Natural killer cell (primary cell): Measurements from ENCODE around the gene CIB2. TPM values are rescaled to one million over a fixed set of nuclear protein-coding genes. Genes with fewer than 3 reads are reported as not detected.

Source experiments
- ATAC-seq, 3 donors: fragments of 150-1000 bp in 2 of 3; fragments of 200-7000 bp in 1 of 3; cut with Tn5 transposase; 1 replicate in 1 of 3; 2 replicates in 2 of 3; pipeline ENCODE4 v1.10.0; 2021; ENCODE audit warnings: mild to moderate bottlenecking in 2 of 3, moderate library complexity in 2 of 3
- DNase-seq, 2 donors: peaks; one replicate each; pipeline versions ENCODE4 v3.0.0 to v3.0.0-alpha.2; 2013 to 2021; ENCODE audit warnings: mixed read lengths in 1 of 2
- H3K27ac ChIP-seq: one replicate; pipeline ENCODE4 v1.5.1; 2013; ENCODE audit warnings: mild to moderate bottlenecking, low read length
- H3K27me3 ChIP-seq: one replicate; pipeline ENCODE4 v1.6.1; 2013; ENCODE audit warnings: low read length; ENCODE audit not compliant: control insufficient read depth, insufficient read depth
- H3K36me3 ChIP-seq: one replicate; pipeline ENCODE4 v1.6.1; 2013; ENCODE audit warnings: low read length; ENCODE audit not compliant: control insufficient read depth, insufficient read depth
- H3K4me1 ChIP-seq: one replicate; pipeline ENCODE4 v1.6.1; 2013; ENCODE audit warnings: low read length; ENCODE audit not compliant: control insufficient read depth, insufficient read depth
- H3K4me3 ChIP-seq: one replicate; pipeline ENCODE4 v1.5.1; 2013; ENCODE audit warnings: low read length
- H3K9me3 ChIP-seq: one replicate; pipeline ENCODE4 v1.6.1; 2013; ENCODE audit warnings: low read length; ENCODE audit not compliant: control insufficient read depth, insufficient read depth
- H3K27ac Mint-ChIP-seq, 2 donors: one replicate each; pipeline ENCODE4 v1.8.0; 2022; ENCODE audit warnings: mild to moderate bottlenecking in 2 of 2, mixed read lengths in 2 of 2, moderate library complexity in 1 of 2
- H3K27me3 Mint-ChIP-seq, 2 donors: one replicate each; pipeline ENCODE4 v1.8.0; 2022; ENCODE audit warnings: low read depth in 2 of 2, mixed read lengths in 2 of 2
- H3K36me3 Mint-ChIP-seq: one replicate; pipeline ENCODE4 v1.8.0; 2022; ENCODE audit warnings: mixed read lengths
- H3K4me1 Mint-ChIP-seq, 2 donors: one replicate each; pipeline ENCODE4 v1.8.0; 2022; ENCODE audit warnings: mixed read lengths in 2 of 2
- H3K4me3 Mint-ChIP-seq: one replicate; pipeline ENCODE4 v1.8.0; 2022; ENCODE audit warnings: mild to moderate bottlenecking, moderate library complexity, mixed read lengths
- H3K9me3 Mint-ChIP-seq, 2 donors: one replicate each; pipeline ENCODE4 v1.8.0; 2022; ENCODE audit warnings: mixed read lengths in 2 of 2
- WGBS: methylation state at CpG from one replicate; pipeline ENCODE4 v1.1.7; 2013; ENCODE audit warnings: missing lambda C conversion rate; ENCODE audit not compliant: insufficient coverage; 5-methylcytosine and 5-hydroxymethylcytosine counted together
- intact Hi-C: fragments of 100-400 bp; cut with micrococcal nuclease; formaldehyde crosslinking; loops from one replicate; pipeline ENCODE4 v1.14.2; 2022
- total RNA-seq, 4 donors: library from RNA; stranded (reverse); fragments of 120-200 nt in 1 of 4; gene quantifications; one replicate each; pipeline versions ENCODE4 v1.2.3 to v1.2.4, GENCODE V29; 2013 to 2022
- TF ChIP-seq, protein P1 (sequence below): fragments of 200-600 bp; IDR thresholded peaks from one replicate; pipeline ENCODE4 v1.8.0; 2022; ENCODE audit warnings: antibody characterized with exemption

CIB2 gene
- total RNA-seq, 3 donors from 2014 or later (not counting 1 experiment from before 2014, with no cell fraction given), result 0.25 to 1.5 (median 0.99) TPM

DNA sequence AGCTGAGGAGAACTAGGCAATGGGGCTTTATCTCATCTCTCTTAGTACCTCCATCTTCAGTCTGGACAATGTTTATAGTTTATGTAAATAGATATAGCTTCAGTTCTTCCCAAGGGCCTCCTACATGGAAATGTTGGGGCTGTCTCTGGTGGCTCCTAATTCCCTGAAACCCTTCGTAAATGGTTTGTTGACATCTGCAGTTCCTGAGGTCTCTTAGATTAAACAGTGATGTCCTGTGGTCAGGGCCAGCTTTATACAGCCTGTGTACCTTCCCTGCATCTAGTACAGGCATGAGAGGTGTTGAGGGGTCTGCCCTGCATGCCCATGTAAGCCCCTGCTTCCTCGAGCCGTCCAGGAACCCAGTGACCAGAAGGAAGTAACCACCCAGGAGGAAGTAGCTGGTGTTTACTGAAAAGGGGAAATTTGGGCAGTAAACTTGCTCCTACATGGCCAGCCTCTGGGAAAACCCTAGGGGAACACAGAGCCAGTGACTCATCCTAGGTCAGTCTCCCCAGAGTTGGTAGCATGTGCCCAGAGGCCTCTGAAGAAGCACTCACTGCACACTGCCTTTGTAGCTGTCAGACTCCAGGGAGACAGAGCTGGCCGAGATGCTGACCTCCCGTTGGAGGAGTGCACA lies 49.0 kb downstream of the CIB2 start:
- H3K27me3 ChIP-seq, result no peaks in the 10 kb centered on the region
- no peak overlapping the region for H3K27ac ChIP-seq
- intact Hi-C loops, result no loop called here
- WGBS, result 66% methylated on average over 5 of the region's 5 CpGs
- no peak overlapping the region for H3K27ac Mint-ChIP-seq
- DNase-seq, result no peak
- H3K4me3 Mint-ChIP-seq, result no peak overlapping the region
- peak in 1 of 3 donors; percentile 44 for ATAC-seq
- no peak overlapping the region for H3K4me3 ChIP-seq
- no peaks in the 10 kb centered on the region for H3K9me3 ChIP-seq
- no peaks in the 10 kb centered on the region for H3K27me3 Mint-ChIP-seq
- peaks cover 6 to 7% of the 10 kb centered on the region in 2 donors for H3K4me1 Mint-ChIP-seq
- H3K36me3 Mint-ChIP-seq, result no peaks in the 10 kb centered on the region
- peaks cover 16% of the 10 kb centered on the region for H3K4me1 ChIP-seq
- no peaks in the 10 kb centered on the region for H3K36me3 ChIP-seq
- TF ChIP-seq, protein P1, sequence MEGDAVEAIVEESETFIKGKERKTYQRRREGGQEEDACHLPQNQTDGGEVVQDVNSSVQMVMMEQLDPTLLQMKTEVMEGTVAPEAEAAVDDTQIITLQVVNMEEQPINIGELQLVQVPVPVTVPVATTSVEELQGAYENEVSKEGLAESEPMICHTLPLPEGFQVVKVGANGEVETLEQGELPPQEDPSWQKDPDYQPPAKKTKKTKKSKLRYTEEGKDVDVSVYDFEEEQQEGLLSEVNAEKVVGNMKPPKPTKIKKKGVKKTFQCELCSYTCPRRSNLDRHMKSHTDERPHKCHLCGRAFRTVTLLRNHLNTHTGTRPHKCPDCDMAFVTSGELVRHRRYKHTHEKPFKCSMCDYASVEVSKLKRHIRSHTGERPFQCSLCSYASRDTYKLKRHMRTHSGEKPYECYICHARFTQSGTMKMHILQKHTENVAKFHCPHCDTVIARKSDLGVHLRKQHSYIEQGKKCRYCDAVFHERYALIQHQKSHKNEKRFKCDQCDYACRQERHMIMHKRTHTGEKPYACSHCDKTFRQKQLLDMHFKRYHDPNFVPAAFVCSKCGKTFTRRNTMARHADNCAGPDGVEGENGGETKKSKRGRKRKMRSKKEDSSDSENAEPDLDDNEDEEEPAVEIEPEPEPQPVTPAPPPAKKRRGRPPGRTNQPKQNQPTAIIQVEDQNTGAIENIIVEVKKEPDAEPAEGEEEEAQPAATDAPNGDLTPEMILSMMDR, result no peak
- no peaks in the 10 kb centered on the region for H3K9me3 Mint-ChIP-seq

DNA sequence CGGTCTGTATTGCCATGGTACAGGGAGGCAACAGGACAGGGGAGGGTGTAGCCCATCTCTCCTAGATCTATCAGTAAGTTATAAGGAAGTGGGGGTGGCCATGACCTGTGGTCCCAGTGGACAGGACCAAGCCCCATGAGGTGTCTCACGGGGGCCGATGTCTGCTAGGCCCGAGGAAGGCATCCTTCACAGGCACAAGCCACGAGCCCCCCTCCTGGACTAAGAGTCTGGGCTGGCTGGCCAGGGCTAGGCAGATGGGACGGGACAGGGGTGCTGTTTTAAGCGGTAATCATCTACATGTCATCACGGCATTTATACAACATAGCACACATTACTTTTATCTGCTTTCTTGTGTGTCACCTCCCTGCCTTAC lies 51.2 kb downstream of the CIB2 start:
- Histone ChIP-seq H3K9me3 (no peaks in the 10 kb centered on the region), H3K27ac (no peak overlapping the region), H3K4me3 (no peak overlapping the region), H3K4me1 (peaks cover 36% of the 10 kb centered on the region), H3K27me3 (no peaks in the 10 kb centered on the region), H3K36me3 (no peaks in the 10 kb centered on the region)
- intact Hi-C loops, result no loop called here
- H3K27me3 Mint-ChIP-seq, result no peaks in the 10 kb centered on the region
- no peaks in the 10 kb centered on the region for H3K36me3 Mint-ChIP-seq
- no peaks in the 10 kb centered on the region for H3K9me3 Mint-ChIP-seq
- no peak overlapping the region for H3K27ac Mint-ChIP-seq
- 99% methylated on average over 8 of the region's 8 CpGs for WGBS
- TF ChIP-seq, protein P1, result no peak
- ATAC-seq (no peak), DNase-seq (no peak)
- no peak overlapping the region for H3K4me3 Mint-ChIP-seq
- peaks cover 20 to 25% of the 10 kb centered on the region in 2 donors for H3K4me1 Mint-ChIP-seq

DNA sequence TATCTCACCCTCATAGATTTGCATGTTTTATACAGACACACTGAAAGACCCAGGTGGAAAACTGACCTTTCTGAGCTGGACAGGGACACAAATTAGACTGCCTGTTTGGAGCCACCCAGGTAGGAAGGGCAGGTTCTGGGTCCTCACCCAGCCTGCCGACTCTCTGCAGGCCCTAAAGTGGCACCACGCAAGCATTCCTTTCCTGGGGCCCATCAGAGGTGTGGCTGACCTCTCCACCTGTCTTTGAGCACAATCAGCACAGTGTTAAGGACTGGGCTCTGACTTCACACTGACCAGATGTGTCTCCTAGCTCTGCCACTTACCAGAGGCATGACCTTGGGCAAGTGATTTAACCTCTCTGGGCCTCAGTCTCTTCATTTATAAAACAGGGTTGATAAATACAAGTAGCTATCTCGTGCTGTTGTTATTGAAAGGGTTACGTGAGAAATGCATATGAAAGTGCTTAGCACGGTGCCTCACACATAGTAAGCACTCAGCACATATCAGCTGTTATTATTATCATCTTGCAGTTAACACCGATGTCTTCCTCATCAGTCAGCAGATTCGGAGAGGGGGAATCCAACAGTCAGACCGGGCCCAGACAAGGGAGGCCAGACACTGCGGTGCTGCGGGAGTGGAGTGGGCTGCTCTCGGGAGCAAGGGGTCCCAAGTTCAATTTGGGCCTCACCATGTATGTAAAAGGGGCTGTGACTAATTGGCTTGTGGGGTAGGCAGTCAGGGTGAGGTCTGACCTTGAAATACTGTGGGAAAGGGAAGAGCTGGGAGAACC lies 51.8 kb downstream of the CIB2 start:
- Histone ChIP-seq H3K36me3 (no peaks in the 10 kb centered on the region), H3K27me3 (no peaks in the 10 kb centered on the region), H3K27ac (no peak overlapping the region), H3K9me3 (no peaks in the 10 kb centered on the region), H3K4me1 (peaks cover 37% of the 10 kb centered on the region), H3K4me3 (no peak overlapping the region)
- Mint-ChIP-seq H3K4me3 (peak overlapping the region; percentile 31), H3K27ac (no peak overlapping the region), H3K36me3 (no peaks in the 10 kb centered on the region), H3K4me1 (peaks cover 24 to 29% of the 10 kb centered on the region in 2 donors), H3K9me3 (no peaks in the 10 kb centered on the region), H3K27me3 (no peaks in the 10 kb centered on the region)
- WGBS, result over 99% methylated on average over 11 of the region's 11 CpGs
- TF ChIP-seq, protein P1, result no peak
- intact Hi-C loops, result no loop called here
- ATAC-seq (no peak), DNase-seq (no peak)
